Cardiac muscle cell (in vitro differentiated cells and primary cell): ENCODE data around the gene SPPL2B. TPM values are rescaled to one million over a fixed set of nuclear protein-coding genes. Genes with fewer than 3 reads are reported as not detected.

Experiments used
- DNase-seq, 2 donors: peaks; one replicate each; pipeline versions ENCODE4 v3.0.0 to v3.0.0-alpha.2; 2010 to 2017; ENCODE audit warnings: low read depth in 1 of 2, low spot score in 1 of 2
- H3K27ac ChIP-seq: fragments of 200-600 bp; sonication (generic); 2 replicates; pipeline ENCODE4 v1.5.1; 2016
- H3K27me3 ChIP-seq: fragments of 200-600 bp; sonication (generic); 2 replicates; pipeline ENCODE4 v1.6.0; 2016; ENCODE audit warnings: control low read depth
- H3K36me3 ChIP-seq: fragments of 200-600 bp; sonication (generic); 2 replicates; pipeline ENCODE4 v1.5.1; 2016; ENCODE audit warnings: control low read depth
- H3K4me1 ChIP-seq: fragments of 200-600 bp; sonication (generic); 2 replicates; pipeline ENCODE4 v1.8.1; 2017; ENCODE audit warnings: low read depth, mild to moderate bottlenecking, mixed run types
- H3K4me3 ChIP-seq: fragments of 200-600 bp; sonication (generic); 2 replicates; pipeline ENCODE4 v1.5.1; 2016; ENCODE audit warnings: mild to moderate bottlenecking
- H3K9me3 ChIP-seq: fragments of 200-600 bp; sonication (generic); 2 replicates; pipeline ENCODE4 v1.5.1; 2017; ENCODE audit warnings: low read depth, mild to moderate bottlenecking, control low read depth
- polyA plus RNA-seq: library from polyadenylated mRNA; unstranded; fragments of >200 nt; fragmentation: Nextera tagmentation; extraction: Ambion mirVana; gene quantifications from 2 replicates; pipeline ENCODE4 v1.2.1, GENCODE V29; 2016
- total RNA-seq: library from RNA; depleted of rRNA; stranded (reverse); fragments of >200 nt; gene quantifications from 2 replicates; pipeline ENCODE4 v1.2.3, GENCODE V29; 2016
- TF ChIP-seq, protein P1 (sequence below): IDR thresholded peaks from 2 replicates; pipeline ENCODE4 v1.5.1; 2012; ENCODE audit warnings: low read depth, mild to moderate bottlenecking, low read length

Gene SPPL2B
- total and polyA plus RNA-seq, 2 experiments from 2014 or later = 90.9 to 132 TPM

DNA sequence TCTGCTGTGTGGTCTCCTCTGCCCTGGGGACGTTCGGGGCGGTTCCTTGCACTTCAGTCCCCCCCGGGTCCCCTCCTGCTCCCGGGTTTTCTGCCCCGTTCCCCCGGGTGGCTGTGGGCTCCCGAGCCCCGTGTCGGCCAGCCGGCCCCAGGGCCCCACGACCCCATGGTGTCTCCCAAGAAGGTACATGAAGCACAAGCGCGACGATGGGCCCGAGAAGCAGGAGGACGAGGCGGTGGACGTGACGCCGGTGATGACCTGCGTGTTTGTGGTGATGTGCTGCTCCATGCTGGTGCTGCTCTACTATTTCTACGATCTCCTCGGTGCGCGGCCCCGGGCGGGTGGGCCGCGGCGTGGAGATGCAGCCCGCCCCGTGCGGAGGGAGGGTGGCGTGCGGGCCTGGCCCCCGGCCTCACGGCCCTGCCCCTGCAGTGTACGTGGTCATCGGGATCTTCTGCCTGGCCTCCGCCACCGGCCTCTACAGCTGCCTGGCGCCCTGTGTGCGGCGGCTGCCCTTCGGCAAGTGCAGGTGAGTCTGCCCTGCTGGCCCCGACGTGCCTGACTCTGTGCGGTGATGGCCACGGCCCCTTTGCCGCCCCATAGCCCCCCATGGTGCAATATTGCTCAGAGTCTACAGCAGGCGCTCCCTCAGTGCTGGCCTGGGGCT lies 11.3 kb downstream of the SPPL2B start:
- H3K27ac ChIP-seq = no peak overlapping the region
- no peaks in the 10 kb centered on the region for H3K27me3 ChIP-seq
- TF ChIP-seq, protein P1, sequence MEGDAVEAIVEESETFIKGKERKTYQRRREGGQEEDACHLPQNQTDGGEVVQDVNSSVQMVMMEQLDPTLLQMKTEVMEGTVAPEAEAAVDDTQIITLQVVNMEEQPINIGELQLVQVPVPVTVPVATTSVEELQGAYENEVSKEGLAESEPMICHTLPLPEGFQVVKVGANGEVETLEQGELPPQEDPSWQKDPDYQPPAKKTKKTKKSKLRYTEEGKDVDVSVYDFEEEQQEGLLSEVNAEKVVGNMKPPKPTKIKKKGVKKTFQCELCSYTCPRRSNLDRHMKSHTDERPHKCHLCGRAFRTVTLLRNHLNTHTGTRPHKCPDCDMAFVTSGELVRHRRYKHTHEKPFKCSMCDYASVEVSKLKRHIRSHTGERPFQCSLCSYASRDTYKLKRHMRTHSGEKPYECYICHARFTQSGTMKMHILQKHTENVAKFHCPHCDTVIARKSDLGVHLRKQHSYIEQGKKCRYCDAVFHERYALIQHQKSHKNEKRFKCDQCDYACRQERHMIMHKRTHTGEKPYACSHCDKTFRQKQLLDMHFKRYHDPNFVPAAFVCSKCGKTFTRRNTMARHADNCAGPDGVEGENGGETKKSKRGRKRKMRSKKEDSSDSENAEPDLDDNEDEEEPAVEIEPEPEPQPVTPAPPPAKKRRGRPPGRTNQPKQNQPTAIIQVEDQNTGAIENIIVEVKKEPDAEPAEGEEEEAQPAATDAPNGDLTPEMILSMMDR = no peak
- H3K36me3 ChIP-seq = peaks cover 14% of the 10 kb centered on the region
- no peak for DNase-seq
- no peaks in the 10 kb centered on the region for H3K9me3 ChIP-seq
- no peak overlapping the region for H3K4me3 ChIP-seq
- no peaks in the 10 kb centered on the region for H3K4me1 ChIP-seq

- no peak overlapping the region for H3K4me3 ChIP-seq
- H3K36me3 ChIP-seq = peaks cover 14% of the 10 kb centered on the region
- H3K27ac ChIP-seq = no peak overlapping the region
- TF ChIP-seq, protein P1 = no peak
- H3K4me1 ChIP-seq = no peaks in the 10 kb centered on the region
- no peak for DNase-seq
- no peaks in the 10 kb centered on the region for H3K27me3 ChIP-seq
- no peaks in the 10 kb centered on the region for H3K9me3 ChIP-seq
Observed at GRCh38 chr19:2340496-2341243, 12.2 kb downstream of the SPPL2B start.

GRCh38 chr19:2341244-2341751 lies 12.8 kb downstream of the SPPL2B start:
- H3K4me1 ChIP-seq = no peaks in the 10 kb centered on the region
- H3K27ac ChIP-seq = no peak overlapping the region
- no peak overlapping the region for H3K4me3 ChIP-seq
- DNase-seq = no peak
- TF ChIP-seq, protein P1 = no peak
- H3K36me3 ChIP-seq = peaks cover 14% of the 10 kb centered on the region
- H3K9me3 ChIP-seq = no peaks in the 10 kb centered on the region
- H3K27me3 ChIP-seq = no peaks in the 10 kb centered on the region

DNA sequence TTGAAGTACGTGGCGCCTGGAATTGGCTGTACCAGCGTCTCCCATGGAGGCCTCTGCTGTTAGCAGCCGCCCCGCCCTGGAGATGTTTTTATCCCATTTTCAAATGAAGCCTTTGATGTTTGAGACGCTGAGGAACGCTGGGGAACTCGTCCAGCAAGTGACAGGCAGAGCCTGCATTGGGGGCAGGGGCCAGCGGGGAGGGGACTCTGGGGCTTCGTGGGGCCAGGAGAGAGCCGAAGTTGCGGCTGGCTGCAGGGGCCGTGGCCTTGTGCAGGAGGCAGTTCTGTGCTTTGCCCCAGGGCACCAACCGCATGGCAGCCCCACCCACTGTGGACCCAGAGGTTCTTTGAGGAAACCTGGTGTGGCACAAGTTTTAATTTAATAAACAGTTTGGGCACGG lies 13.5 kb downstream of the SPPL2B start:
- no peaks in the 10 kb centered on the region for H3K9me3 ChIP-seq
- no peaks in the 10 kb centered on the region for H3K4me1 ChIP-seq
- TF ChIP-seq, protein P1 = no peak
- H3K27me3 ChIP-seq = no peaks in the 10 kb centered on the region
- no peak overlapping the region for H3K4me3 ChIP-seq
- peaks cover 14% of the 10 kb centered on the region for H3K36me3 ChIP-seq
- no peak for DNase-seq
- no peak overlapping the region for H3K27ac ChIP-seq

DNA sequence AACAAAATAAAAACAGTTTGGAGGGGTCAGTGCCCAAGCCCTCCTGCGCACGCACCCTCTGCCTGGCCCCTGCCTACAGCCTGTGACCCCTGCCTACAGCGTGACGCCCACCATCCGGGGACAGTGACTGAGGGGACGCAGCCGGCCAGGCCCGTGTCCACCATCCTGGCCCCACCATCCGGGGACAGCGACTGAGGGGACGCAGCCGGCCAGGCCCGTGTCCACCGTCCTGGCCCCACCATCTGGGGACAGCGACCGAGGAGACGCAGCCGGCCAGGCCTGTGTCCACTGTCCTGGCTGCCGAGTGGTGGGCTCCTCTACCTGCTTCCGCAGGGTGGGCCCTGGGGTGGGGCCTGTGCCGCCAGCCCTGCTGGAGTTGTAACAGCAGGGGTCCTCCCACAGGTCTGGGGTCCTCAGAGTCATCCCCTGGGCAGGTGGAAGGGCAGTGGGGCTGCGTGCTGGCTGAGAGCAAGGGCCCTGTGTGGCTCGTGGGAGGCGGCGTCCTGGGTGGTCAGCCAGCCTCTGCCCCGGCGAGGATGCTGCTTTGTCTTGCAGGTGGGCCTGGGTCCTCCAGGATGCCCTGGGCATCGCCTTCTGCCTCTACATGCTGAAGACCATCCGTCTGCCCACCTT lies 14.3 kb downstream of the SPPL2B start:
- no peak overlapping the region for H3K4me3 ChIP-seq
- H3K36me3 ChIP-seq = peaks cover 14% of the 10 kb centered on the region
- H3K27ac ChIP-seq = no peak overlapping the region
- TF ChIP-seq, protein P1 = no peak
- no peaks in the 10 kb centered on the region for H3K4me1 ChIP-seq
- no peaks in the 10 kb centered on the region for H3K9me3 ChIP-seq
- H3K27me3 ChIP-seq = no peaks in the 10 kb centered on the region
- no peak for DNase-seq
